H1 (cell line): ENCODE measurements around the gene OR13C5. TPM values are rescaled to one million over a fixed set of nuclear protein-coding genes. Genes with fewer than 3 reads are reported as not detected.

Source experiments
- CTCF ChIA-PET: fragments of 300-600 bp; sonication (Branson Sonifier 250); formaldehyde crosslinking; loops from one replicate; lab custom pipeline; 2021; ENCODE audit not compliant: partially characterized antibody; lab: Charles Lee
- POLR2A ChIA-PET: fragments of 300-600 bp; sonication (Branson Sonifier 250); formaldehyde crosslinking; loops from one replicate; lab custom pipeline; 2021; ENCODE audit warnings: inconsistent platforms; ENCODE audit not compliant: partially characterized antibody; lab: Charles Lee
- DNase-seq, 2 experiments: peaks; one replicate each; pipeline versions ENCODE4 v3.0.0 to v3.0.0-alpha.2; 2010 to 2022; ENCODE audit warnings: low spot score in 2 of 2, low read depth in 1 of 2, mixed read lengths in 1 of 2
- FAIRE-seq: peaks from 2 replicates; lab custom pipeline; 2011; peaks lifted over from hg19 to GRCh38; lab: Jason Lieb, UNC
- H2AFZ ChIP-seq: 2 replicates; pipeline ENCODE4 v1.8.1; 2012; ENCODE audit warnings: low read length, inconsistent platforms
- H2AK5ac ChIP-seq: 2 replicates; pipeline ENCODE4 v1.6.1; 2013; ENCODE audit warnings: low read depth, low read length
- H2BK120ac ChIP-seq: replicated peaks from 2 replicates; pipeline ENCODE3; 2013; ENCODE audit warnings: low read depth, low read length, inconsistent platforms
- H2BK12ac ChIP-seq: 2 replicates; pipeline ENCODE4 v1.6.1; 2013; ENCODE audit warnings: low read depth, low read length
- H2BK15ac ChIP-seq: 2 replicates; pipeline ENCODE4 v1.6.1; 2013; ENCODE audit warnings: low read length
- H2BK20ac ChIP-seq: 2 replicates; pipeline ENCODE4 v1.6.1; 2013; ENCODE audit warnings: low read length
- H2BK5ac ChIP-seq: 2 replicates; pipeline ENCODE4 v1.6.1; 2013; ENCODE audit warnings: low read depth, low read length
- H3K14ac ChIP-seq: 2 replicates; pipeline ENCODE4 v1.6.1; 2013; ENCODE audit warnings: inconsistent platforms; ENCODE audit not compliant: insufficient read length
- H3K18ac ChIP-seq: 2 replicates; pipeline ENCODE4 v1.6.1; 2013; ENCODE audit warnings: low read length; ENCODE audit errors: extremely low read depth
- H3K23ac ChIP-seq: 2 replicates; pipeline ENCODE4 v1.6.1; 2013; ENCODE audit warnings: inconsistent platforms; ENCODE audit not compliant: insufficient read length
- H3K23me2 ChIP-seq: 2 replicates; pipeline ENCODE4 v1.6.1; 2013; ENCODE audit warnings: low read depth, low read length
- H3K27ac ChIP-seq: 2 replicates; pipeline ENCODE4 v1.6.1; 2011; ENCODE audit warnings: low read depth, low read length, inconsistent platforms
- H3K27me3 ChIP-seq, 4 experiments: replicated peaks in 1 of 4; 1 replicate in 1 of 4; 2 replicates in 3 of 4; pipeline versions ENCODE4 v1.6.1 to v1.8.1; 2011 to 2013; ENCODE audit warnings: low read length in 3 of 4, mild to moderate bottlenecking in 3 of 4, inconsistent platforms in 2 of 4, mixed read lengths in 2 of 4, moderate library complexity in 1 of 4; ENCODE audit not compliant: control insufficient read depth in 3 of 4, insufficient read depth in 3 of 4; ENCODE audit errors: extremely low read depth in 1 of 4
- H3K36me3 ChIP-seq, 4 experiments: 2 replicates each; pipeline versions ENCODE4 v1.6.1 to v1.8.1; 2011 to 2013; ENCODE audit warnings: mild to moderate bottlenecking in 4 of 4, low read length in 3 of 4, moderate library complexity in 2 of 4, control low read depth in 1 of 4, inconsistent platforms in 1 of 4; ENCODE audit not compliant: insufficient read depth in 4 of 4, control insufficient read depth in 2 of 4
- H3K4ac ChIP-seq: replicated peaks from 2 replicates; pipeline ENCODE3; 2013; ENCODE audit warnings: low read length, low read depth, mixed read lengths, inconsistent platforms; ENCODE audit not compliant: insufficient read length
- H3K4me1 ChIP-seq, 4 experiments: replicated peaks in 1 of 4; 1 replicate in 1 of 4; 2 replicates in 3 of 4; pipeline versions ENCODE4 v1.6.1 to v1.8.1; 2011 to 2013; ENCODE audit warnings: low read length in 3 of 4, inconsistent platforms in 2 of 4, mixed read lengths in 1 of 4; ENCODE audit not compliant: insufficient read depth in 4 of 4, control insufficient read depth in 3 of 4
- H3K4me2 ChIP-seq, 2 experiments: 2 replicates each; pipeline versions ENCODE4 v1.6.1 to v1.8.1; 2011 to 2013; ENCODE audit warnings: low read depth in 2 of 2, low read length in 2 of 2, control low read depth in 1 of 2, inconsistent platforms in 1 of 2, mild to moderate bottlenecking in 1 of 2; ENCODE audit not compliant: insufficient read depth in 1 of 2
- H3K4me3 ChIP-seq, 4 experiments: fragments of 200-600, 300-600 bp in 1 of 4; sonication (generic), shearing (Covaris generic), sonication (Bioruptor Twin) in 1 of 4; 2 replicates each; pipeline versions ENCODE4 v1.5.1 to v1.8.1; 2011 to 2016; ENCODE audit warnings: low read length in 4 of 4, low read depth in 3 of 4, control low read depth in 2 of 4, inconsistent platforms in 2 of 4, mild to moderate bottlenecking in 2 of 4, mixed read lengths in 1 of 4, moderate library complexity in 1 of 4; ENCODE audit not compliant: insufficient read depth in 2 of 4; ENCODE audit errors: extremely low read depth in 1 of 4
- H3K56ac ChIP-seq: replicated peaks from 2 replicates; pipeline ENCODE3; 2013; ENCODE audit warnings: low read depth, mild to moderate bottlenecking, mixed read lengths, low read length, inconsistent platforms; ENCODE audit not compliant: insufficient read length
- H3K79me1 ChIP-seq: 2 replicates; pipeline ENCODE4 v1.6.1; 2013; ENCODE audit warnings: low read depth, low read length, control low read depth
- H3K79me2 ChIP-seq, 2 experiments: 2 replicates each; pipeline versions ENCODE4 v1.6.1 to v1.8.1; 2012 to 2013; ENCODE audit warnings: low read length in 2 of 2, mild to moderate bottlenecking in 2 of 2, inconsistent platforms in 1 of 2; ENCODE audit not compliant: insufficient read depth in 2 of 2, control insufficient read depth in 1 of 2
- H3K9ac ChIP-seq, 4 experiments: replicated peaks in 1 of 4; 1 replicate in 1 of 4; 2 replicates in 3 of 4; pipeline versions ENCODE4 v1.6.1 to v1.8.1; 2011 to 2013; ENCODE audit warnings: low read depth in 3 of 4, low read length in 3 of 4, control low read depth in 2 of 4, mild to moderate bottlenecking in 2 of 4, moderate library complexity in 2 of 4, inconsistent platforms in 1 of 4; ENCODE audit errors: extremely low read depth in 1 of 4
- H3K9me3 ChIP-seq, 2 experiments: 2 replicates each; pipeline versions ENCODE4 v1.6.1 to v1.8.1; 2012 to 2013; ENCODE audit warnings: mild to moderate bottlenecking in 2 of 2, moderate library complexity in 2 of 2, control low read depth in 1 of 2, inconsistent platforms in 1 of 2, low read depth in 1 of 2, low read length in 1 of 2, mixed read lengths in 1 of 2; ENCODE audit not compliant: insufficient read depth in 2 of 2
- H4K20me1 ChIP-seq, 2 experiments: replicated peaks in 1 of 2; 2 replicates each; pipeline versions ENCODE3 to v1.8.1; 2011 to 2013; ENCODE audit warnings: inconsistent platforms in 2 of 2, low read length in 2 of 2, mild to moderate bottlenecking in 1 of 2; ENCODE audit not compliant: insufficient read depth in 2 of 2, control insufficient read depth in 1 of 2
- H4K5ac ChIP-seq: 2 replicates; pipeline ENCODE4 v1.6.1; 2013; ENCODE audit warnings: low read length, low read depth, mixed read lengths, inconsistent platforms; ENCODE audit not compliant: insufficient read length
- H4K8ac ChIP-seq: 2 replicates; pipeline ENCODE4 v1.8.0; 2013; ENCODE audit warnings: mild to moderate bottlenecking, moderate library complexity, low read length, inconsistent platforms; ENCODE audit not compliant: insufficient read depth; ENCODE audit errors: extremely low read depth
- H4K91ac ChIP-seq: replicated peaks from 2 replicates; pipeline ENCODE3; 2013; ENCODE audit warnings: low read length, mixed read lengths, inconsistent platforms; ENCODE audit not compliant: insufficient read length
- CEBPB ChIP-seq: IDR thresholded peaks from 2 replicates; pipeline ENCODE4 v1.6.1; 2012; ENCODE audit warnings: low read depth, low read length
- TAF7 ChIP-seq: optimal IDR thresholded peaks from 2 replicates; pipeline ENCODE3; 2011; ENCODE audit warnings: low read depth, mild to moderate bottlenecking, inconsistent platforms, low read length, moderate library complexity, borderline replicate concordance
- WGBS, 2 experiments: shearing (Covaris generic) in 1 of 2; methylation state at CpG; one replicate each; pipeline versions ENCODE4 v1.1.6 to v1.1.7; 2013 to 2015; ENCODE audit warnings: low lambda C conversion rate in 2 of 2, mixed read lengths in 2 of 2, inconsistent platforms in 1 of 2, low coverage in 1 of 2, missing lambda C conversion rate in 1 of 2; ENCODE audit not compliant: insufficient replicate concordance in 2 of 2, insufficient coverage in 1 of 2, insufficient read length in 1 of 2; ENCODE audit errors: extremely low coverage in 1 of 2, missing lambda C conversion rate in 1 of 2; 5-methylcytosine and 5-hydroxymethylcytosine counted together
- polyA plus RNA-seq, 7 experiments: library from polyadenylated mRNA; depleted of rRNA in 3 of 7; stranded (reverse) in 5 of 7; unstranded in 2 of 7; fragments of >200 nt in 5 of 7; fragments of 200-250 nt in 2 of 7; gene quantifications; 1 replicate in 5 of 7; 2 replicates in 1 of 7; 4 replicates in 1 of 7; pipeline versions ENCODE4 v1.2.1 to v1.2.3, GENCODE V29; 2011 to 2013; ENCODE audit warnings: missing spikeins in 2 of 7, mixed read lengths in 2 of 7
- total RNA-seq: library from RNA; stranded (reverse); fragmentation: NEBNext Ultra II Directional; extraction: Animal tissue kit (Norgen Biotek cat#: 25700); gene quantifications from 2 replicates; pipeline ENCODE4 v1.2.1, GENCODE V29; 2021

Gene OR13C5
- total and polyA plus RNA-seq, 2 of the 8 experiments (the other 6 are each of a cell fraction or from before 2014, with no cell fraction given) = not detected

DNA sequence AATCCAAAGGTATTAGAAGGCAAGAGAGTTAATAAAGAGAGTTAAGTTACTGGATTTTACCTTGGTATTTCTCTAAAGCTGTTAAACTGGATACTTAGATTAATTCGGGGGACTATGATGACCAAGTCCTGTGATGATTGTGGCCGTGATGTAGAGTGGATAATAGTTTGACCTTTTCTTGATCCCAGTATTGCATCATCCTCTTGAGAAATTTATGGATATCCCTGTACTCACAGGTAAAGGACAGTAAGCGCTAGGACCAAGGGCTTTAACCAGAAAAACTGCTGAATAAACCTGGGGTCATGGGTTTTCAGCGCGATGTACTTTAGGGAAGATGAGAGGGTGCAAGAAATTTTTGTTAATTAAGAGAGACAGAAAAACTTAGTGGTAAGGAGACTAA, 21.9 kb downstream of the OR13C5 start:
- Histone ChIP-seq H3K36me3 (no peaks in the 10 kb centered on the region), H2BK120ac (no peak overlapping the region), H4K8ac (no peak overlapping the region), H4K5ac (no peak overlapping the region), H2AFZ (peak overlapping the region; percentile 20), H3K79me1 (no peaks in the 10 kb centered on the region), H3K9ac (no peak overlapping the region), H3K9me3 (no peaks in the 10 kb centered on the region), H2BK20ac (no peak overlapping the region), H2BK12ac (no peak overlapping the region), H3K14ac (no peak overlapping the region), H4K20me1 (no peaks in the 10 kb centered on the region), H3K27me3 (no peaks in the 10 kb centered on the region), H2BK5ac (no peak overlapping the region), H3K23ac (no peak overlapping the region), H3K4me3 (no peak overlapping the region), H3K4ac (no peak overlapping the region), H2AK5ac (no peak overlapping the region), H3K4me2 (no peak overlapping the region), H3K18ac (no peak overlapping the region), H3K56ac (no peak overlapping the region), H3K27ac (no peak overlapping the region), H3K4me1 (no peaks in the 10 kb centered on the region), H4K91ac (no peak overlapping the region), H2BK15ac (no peak overlapping the region), H3K23me2 (no peaks in the 10 kb centered on the region), H3K79me2 (no peaks in the 10 kb centered on the region)
- DNase-seq (no peak), FAIRE-seq (no peak)
- 89% methylated on average over 5 of the region's 5 CpGs; no CpG with 5 or more reads in 1 of the 2 experiments for WGBS, 2 experiments
- POLR2A ChIA-PET = no interaction called here
- TF ChIP-seq TAF7 = no peak
- TF ChIP-seq CEBPB = peak; percentile 70; the same call in 1 of the 2 replicates
- CTCF ChIA-PET = no interaction called here
